HG03139 (cell line): ENCODE measurements around the gene SYNCRIP.
"Not testable (repeated sequence)": the region's sequence is repeated elsewhere in the genome, so short reads cannot be mapped to it uniquely, and the experiment has no call there.

ENCODE experiments used
- ATAC-seq: cut with Tn5 transposase; IDR thresholded peaks from one replicate; pipeline ENCODE4 v1.9.1; 2021; ENCODE audit not compliant: unreplicated experiment

SYNCRIP gene

DNA sequence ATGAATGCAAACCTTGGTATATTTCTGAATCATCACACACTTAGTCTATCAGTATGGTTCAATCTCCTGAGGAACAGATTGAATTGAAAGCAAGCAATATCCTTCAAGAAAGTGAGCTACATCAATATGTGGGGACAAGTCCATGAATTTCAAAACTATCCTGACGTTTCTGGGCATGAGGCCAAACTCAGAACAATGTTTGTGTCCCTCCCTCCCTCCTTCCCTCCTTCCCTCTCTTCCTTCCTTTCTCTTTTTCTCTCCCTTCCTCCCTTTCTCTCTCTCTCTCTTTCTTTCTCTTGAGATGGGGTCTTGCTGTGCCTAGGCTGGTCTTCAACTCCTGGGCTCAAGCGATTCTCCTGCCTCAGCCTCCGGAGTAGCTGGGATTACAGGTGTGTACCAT is 27.9 kb upstream of the SYNCRIP start:
- no peak for ATAC-seq

DNA sequence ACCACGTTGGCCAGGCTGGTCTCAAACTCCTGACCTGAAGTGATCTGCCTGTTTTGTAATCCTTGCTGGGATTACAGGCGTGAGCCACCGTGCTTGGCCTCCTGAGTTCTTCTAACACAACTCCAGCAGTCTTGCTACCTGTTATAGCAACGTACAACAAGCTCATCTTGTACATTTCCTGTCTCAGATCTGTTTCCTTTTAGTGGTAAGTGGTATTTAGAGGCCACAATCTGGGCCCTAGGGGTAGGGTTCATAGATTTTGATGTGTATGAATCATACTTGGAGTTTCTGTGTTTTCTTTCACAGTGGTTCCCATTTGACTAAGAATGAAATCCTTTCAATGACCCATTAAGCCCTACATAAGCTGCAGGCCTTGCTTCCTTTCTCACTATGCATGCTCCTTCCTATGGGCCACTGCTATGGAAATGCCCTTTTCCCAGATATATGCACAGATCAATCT is 27.1 kb upstream of the SYNCRIP start:
- ATAC-seq = peak; percentile 99

DNA sequence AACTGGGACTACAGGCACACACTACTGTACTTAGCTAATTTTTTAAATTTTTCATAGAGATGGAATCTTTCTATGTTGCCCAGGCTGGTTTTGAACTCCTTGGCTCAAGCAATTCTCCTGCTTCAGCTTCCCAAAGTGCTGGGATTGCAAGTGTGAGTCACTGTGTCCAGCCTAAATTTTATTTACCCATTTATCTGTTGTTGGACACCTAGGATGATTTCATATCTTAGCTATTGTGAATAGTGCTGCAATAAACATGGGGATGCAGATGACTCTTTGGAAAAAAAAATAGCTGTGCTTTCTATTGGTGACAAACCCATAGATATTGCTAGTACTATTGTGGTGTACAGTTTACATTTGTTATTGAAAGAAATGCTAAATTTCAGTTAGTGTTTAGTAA is 19.6 kb upstream of the SYNCRIP start:
- no peak for ATAC-seq

DNA sequence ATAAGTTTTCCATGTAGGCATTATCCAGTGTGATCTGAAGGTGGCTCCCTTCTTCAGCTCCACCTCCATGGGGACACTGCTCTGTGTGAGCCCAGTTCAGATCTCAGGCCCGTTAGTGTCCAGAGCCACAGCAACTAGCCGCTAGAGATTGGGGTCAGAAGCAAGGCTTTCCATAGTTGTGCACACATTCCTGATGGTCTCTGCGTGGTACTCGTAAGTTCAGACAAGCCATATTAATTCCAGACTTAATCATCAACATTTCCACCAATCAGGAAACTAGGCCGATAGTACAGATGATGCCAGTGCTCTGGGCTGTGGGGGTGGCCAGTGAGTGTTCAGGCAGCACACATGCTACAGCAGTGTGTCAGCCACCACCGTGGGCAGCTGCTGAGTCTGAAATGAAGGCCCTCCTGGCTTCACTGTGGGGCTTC is 17.5 kb upstream of the SYNCRIP start:
- no peak for ATAC-seq

DNA sequence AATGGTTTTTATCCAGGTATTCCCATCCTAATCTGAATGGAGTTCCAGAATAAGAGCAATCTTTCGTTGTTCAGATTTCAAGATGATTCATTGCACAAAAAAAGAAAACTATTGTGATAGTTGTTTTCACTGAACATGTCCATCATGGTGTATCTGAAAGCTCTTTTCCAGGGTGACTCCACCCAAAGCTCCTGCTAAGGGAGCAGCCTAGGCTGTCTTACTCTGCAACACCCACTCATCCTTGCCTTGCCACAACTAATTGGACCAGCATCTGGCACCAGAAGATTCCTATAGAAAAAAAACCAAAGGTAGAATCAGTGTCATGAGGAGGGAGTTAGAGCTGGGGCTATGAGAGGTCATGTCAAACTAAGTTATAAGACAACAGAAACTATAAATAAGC is 7.9 kb upstream of the SYNCRIP start:
- no peak for ATAC-seq

DNA sequence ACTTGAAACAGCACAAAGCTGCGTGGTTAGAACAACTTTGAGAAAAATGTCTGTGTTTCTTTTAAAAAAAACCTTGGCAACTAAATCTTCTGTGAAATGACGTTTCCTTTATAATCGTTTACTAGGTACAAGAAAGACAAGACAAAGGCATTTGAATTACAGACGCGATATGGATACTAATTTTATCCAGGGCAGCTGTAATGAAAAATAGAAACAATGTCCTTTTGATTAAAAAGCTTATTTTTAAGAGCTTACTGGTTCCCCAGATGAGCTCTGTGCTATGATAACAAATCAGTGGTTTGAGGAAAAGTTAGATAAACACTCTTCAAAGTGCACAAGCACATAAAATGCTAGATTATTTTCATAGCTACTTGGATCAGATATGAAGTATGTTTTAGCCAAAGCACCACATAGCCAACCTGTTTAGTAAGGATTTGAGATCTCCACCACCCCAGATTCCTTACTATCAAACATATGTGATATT is 1.6 kb upstream of the SYNCRIP start:
- no peak for ATAC-seq

DNA sequence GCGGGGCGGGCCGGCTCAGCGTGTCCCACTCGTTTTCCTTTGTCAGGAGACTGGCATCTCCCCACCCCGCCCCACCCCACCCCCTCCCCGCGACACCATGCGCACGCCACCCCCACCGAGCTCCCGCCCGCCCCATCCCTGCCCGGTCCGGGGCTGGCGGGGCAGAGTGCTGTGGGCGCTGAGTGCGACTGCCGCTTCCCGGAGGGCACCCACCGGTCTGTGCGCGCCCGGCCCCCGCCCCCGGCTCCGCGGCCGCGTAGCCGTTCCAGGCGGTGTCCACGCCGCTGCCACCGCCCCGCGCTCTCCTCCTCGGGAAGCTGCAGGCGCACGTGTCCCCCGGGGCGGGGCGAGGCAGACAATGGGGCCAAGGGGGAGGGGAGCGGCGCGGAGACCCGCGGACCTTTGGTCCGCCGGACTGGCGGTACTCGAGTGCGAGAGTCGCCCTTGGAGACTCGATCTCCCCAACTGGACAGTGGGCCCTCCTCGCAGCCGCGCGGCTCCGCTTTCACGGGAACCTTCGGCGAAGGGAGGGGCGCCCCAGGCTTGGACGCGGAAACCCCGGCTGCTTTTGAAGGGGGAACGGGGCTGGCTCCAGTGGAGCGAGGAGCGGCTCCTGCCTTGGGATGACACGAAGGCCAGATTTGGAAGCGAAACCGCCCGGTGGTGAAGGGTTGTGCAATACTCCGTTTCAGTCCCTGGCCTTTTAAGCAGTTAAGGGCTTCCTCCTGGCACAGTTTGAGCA is 1.0 kb upstream of the SYNCRIP start:
- ATAC-seq = peak; percentile 48

DNA sequence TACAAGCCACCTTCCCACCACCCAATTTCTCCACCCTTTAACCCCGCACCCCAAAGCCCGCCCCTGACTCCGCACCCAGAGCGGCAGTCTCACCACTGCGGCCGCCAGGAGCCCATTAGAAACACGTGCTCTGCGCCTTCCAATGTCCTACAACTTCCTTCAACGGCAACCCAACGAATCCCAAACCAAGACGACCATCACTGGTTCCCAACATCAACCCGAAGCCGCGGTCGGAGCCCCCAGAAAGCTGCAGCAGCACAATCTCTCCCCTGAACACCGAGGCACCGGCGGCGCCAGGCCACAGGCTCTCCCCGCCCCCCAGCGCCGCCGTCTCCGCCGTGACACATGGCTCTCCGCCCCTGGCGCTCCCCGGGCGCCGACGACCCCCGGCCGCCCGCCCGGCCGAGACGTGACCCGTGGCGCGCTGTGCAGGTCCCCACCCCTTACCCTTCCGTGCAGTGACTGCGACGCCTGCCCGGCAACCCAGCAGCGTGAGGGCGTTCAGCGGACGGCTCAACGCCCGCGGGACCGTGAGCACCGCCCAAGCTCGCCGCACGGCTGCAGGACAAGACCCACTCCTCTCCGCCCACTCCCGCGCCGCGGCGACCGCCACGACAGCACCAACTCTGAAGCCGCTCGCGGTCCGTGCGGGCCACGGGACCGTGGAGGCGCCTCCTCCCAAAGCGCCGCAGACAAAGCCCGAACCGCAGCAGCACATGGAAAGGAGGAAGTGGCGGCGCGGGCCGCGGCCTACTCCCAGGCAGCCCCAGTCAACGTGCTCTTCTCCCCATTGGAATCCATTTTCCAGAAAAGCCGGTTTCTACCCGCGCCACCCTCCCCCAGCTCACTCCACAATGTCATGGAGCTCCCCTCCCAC is 551 bp downstream of the SYNCRIP start:
- ATAC-seq = no peak

DNA sequence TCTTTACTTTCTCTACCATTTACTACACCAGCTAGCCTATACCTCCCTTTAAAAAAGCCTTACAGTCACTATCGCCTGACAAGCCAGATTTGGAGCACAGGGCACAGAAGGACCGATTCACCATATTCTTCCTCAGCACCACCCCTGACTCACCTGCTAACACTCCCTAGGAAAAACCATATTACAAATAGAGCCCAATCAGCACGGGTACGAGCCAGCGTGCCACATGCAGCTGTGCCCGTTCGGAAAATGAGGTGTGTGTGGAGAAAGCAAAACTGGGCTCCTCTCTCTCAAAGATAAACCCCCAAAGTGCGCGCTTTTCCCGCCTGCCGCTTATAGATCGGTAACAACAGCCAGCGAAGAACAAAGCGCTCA is 1.2 kb downstream of the SYNCRIP start:
- no peak for ATAC-seq

DNA sequence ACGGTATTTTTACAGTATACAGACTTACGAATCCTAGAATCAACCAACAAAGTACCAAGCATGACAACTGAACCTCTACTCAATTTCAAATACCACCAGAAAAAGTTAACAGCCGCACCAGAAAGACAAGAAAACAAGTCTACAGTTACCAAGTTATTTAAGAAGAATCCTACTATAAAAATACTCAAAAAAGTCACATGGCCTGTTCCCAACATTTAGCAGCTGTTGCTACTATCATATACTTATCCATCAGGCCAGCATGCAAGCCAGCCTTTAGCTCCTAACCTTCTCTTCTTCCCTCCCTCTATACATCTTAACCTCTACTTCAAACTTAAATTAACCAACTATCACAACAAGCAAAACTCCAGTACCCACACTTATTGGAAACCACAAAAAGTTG is 1.9 kb downstream of the SYNCRIP start:
- ATAC-seq = no peak

DNA sequence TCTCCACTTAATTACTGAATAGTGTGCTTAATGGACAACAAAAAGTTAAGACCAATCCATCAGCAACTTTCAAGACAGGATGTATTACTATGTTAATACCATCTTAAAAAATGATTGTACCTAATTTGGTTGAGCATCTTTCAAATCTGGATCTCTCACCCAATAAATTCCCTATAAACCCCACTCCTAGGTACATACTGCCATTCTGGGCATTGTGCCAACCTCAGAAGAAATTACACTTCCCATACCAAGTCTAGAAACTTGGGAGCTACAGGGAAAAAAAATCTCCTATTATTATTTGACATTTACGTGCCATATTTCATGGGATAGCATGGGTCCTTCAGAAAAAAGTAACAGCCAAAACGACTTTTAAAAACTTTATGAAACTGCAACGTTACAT is 5.1 kb downstream of the SYNCRIP start:
- ATAC-seq = no peak

DNA sequence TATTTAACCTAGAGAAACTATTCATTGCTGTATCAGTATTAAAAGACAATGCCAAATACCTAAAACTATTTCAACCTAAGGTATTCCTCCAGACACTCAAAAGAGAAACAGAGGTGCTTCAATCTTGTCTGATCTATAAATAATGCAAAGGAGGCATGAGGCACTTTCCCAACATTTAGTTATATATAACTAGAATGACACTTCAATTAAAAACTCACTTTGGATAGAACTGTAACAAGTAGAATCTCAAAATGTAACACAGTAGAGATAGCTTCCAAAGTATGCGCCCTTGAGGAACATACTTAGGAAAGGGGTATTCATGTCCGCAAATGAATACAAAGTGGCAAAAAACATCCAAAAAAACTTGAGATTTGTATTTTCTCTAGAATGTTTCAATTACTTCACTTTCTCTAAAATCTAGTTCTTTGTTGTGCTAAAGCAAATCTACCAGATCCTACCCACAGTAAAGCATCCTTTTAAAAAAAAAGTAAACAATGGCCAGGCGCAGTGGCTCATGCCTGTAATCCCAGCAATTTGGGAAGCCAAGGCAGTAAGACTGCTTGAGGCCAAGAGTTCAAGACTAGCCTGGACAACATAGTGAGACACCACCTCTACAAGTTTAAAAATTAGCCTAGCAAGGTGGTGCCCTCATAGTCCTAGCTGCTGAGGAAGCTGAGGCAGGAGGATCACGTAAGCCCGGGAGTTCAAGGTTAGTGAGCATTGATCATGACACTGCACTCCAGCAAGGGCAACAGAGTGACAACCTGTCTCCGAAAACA is 10.3 kb downstream of the SYNCRIP start:
- ATAC-seq = no peak

DNA sequence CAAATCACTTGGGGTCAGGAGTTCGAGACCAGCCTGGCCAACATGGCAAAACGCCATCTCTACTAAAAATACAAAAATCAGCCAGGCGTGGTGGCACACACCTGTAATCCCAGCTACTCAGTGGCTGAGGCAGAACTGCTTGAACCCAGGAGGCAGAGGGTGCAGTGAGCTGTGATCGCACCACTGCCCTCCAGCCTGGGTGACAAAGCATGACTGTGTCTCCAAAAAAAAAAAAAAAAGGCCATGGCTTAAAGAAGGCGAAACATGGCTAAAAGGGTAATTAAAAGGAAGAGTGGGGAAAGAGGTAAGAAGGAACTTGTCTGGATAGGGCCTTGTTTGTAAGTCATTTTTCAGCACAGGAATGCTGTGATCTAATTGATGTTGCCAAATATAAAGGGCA is 11.6 kb downstream of the SYNCRIP start:
- ATAC-seq = not testable (repeated sequence)

DNA sequence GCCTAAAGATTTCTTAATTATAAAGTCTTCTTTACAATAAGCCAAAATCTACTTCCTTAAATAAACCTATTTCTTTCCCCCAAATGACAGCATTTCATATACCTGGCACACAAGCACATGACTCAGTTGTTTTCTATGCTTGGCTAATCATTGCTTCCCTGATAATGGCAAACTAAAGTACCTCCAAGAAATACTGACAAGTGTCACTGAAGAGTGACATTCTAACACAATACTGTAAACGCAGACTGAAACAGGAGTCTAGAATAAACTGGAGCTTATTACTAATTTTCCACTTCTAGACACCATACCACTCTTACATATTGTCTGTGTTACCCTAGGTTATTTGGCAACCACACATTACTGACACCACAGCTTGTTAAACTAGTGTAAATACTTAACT is 14.3 kb downstream of the SYNCRIP start:
- ATAC-seq = no peak

DNA sequence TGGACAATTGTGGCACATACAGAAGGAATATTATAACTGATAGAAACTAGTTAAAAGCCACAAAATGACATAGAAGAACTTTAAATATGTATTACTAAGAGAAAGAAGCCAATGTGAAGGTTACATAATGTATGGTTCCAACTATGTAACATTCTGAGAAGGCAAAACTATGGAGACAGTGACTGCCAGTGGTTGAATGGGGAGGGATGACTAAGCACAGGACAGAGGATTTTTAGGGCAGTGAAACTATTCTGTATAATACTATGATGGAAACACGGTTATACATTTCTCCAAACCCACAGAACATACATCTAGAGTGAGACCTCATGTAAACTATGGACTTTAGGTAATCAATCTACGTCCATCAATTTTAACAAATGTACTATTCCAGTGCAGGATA is 22.4 kb downstream of the SYNCRIP start:
- no peak for ATAC-seq

DNA sequence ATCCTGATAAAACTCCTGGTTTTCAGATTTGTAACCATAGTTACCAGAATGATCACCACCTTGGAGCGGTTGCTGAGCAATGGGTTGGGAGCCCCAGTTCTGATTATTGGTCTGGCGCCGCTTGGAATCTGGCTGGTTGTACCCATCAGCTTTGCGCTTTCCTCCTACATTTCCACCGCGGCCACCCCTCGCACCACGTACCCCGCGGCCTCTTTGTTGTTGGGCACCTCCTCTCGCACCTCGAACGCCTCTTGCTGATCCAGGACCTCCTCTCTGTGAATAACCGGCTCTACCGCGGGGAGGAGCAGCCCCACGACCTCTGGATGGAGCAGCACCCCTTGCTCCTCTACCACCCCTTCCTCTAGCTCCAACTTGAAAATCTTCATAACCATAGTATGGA is 27.9 kb downstream of the SYNCRIP start:
- no peak for ATAC-seq

DNA sequence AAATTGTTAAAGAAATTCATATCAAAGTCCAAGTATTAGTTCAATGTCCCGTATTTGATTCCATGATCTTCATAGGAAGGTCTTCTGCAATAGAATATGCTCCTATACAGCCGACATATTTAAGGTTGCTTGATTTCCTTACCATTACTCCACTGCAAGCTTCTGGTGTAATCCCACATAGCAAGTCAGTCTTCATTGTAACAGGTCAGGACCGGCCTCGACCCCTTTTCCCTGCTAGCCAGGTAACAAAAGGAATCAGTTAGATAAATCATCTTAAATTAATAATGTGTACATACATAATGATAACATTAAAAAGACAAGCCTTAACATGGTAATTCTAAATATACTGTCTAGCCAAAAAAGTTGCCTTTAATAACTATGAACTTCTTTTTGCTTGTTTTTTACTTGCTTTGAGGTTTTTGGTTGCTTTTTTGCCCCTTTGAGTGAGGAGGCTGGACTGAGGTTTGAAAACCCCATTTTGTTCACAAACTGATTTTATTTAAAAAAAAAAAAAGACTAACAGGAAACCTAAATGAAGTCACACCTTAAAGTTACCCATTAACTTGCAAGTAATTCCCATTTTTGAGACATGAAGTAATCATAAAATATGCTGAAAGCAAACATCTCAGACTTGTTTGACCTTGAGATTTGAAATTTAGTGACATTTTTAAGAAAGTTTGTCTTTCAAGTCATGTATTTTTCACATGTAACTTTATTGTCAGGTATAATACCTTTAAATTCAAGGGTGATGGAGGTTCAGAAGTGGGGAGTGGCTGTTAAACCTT is 29.8 kb downstream of the SYNCRIP start:
- ATAC-seq = no peak

DNA sequence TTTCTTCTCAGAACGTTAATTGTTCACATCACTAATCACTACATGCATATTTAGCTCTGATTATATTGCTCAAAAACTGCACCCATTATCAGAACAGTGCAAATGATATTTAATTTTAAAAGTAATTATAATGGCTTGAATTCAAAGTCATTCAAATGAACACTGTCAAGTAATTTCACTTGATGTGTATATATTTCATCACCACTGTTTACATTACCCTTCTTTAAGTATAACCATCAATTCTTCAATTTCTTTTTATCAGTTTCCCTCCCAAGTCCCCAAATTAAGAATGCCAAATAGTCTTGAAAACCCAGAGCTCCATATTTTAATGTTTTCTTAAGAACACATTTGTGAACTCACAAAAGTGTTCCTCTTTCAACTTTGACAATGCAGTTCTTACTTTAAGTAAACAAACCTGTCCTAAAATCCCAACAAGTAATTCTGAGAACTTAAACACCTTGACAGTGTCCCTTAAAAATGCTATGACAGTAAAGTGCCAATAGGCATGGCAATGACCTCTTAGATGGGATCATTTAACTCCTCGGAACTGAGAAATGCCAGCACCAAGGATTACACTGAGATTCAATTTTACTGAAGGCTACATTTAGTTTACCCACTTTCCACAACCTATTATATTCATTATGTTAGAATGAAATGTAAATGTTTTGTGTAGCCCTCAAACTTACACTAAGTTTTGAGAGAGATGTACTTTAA is 32.3 kb downstream of the SYNCRIP start:
- no peak for ATAC-seq

DNA sequence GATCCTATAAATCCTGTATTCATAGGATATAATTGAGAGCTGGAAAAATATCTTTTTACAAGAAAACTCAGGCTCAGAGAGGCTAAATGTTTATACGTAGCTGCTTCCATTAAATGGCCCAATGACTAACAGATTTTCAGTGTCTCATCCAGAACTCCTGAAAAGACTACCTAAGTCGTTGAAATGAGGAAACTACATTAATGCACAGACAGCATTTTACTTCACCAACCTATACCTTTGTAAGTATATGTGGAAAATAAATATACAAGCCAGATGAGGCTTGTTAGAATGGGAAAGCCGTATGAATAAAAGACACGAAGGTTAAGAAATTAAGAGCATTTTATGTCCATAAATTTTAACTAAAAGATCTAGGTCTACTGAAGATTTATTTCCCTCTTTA is 40.6 kb downstream of the SYNCRIP start:
- no peak for ATAC-seq

DNA sequence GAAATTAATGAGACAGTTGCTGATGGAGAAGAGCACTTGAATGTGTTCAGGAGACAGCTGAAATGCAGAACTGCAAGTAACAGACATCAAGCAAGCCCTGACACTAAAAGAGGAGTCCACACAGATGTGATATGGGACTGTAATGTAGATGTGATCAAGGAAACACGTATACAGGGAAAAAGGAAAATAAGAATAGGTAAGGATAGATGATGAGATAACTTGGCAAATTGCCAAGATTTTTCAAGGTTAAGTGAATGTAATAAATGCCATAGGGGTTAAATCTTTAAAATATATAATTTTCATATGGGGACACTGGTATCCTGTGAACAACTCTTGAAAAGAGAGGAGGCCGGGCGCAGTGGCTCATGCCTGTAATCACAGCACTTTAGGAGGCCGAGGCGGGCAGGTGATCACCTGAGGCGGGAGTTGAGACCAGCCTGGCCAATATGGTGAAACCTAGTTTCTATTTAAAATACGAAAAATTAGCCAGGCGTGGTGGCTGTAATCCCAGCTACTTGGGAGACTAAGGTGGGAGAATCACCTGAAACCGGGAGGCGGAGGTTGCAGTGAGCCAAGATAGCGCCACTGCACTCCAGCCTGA is 41.9 kb downstream of the SYNCRIP start:
- ATAC-seq = no peak
